GM12891 (cell line): ENCODE data around the gene PHF3.

Source experiments
- PAX5 ChIP-seq: IDR thresholded peaks from 2 replicates; pipeline ENCODE4 v1.6.1; 2011; ENCODE audit warnings: low read length, moderate library complexity, mild to moderate bottlenecking; ENCODE audit not compliant: insufficient read depth, severe bottlenecking
- POLR2A ChIP-seq: IDR thresholded peaks from 2 replicates; pipeline ENCODE4 v1.6.1; 2011; ENCODE audit warnings: low read depth, low read length, control low read depth
- POLR2AphosphoS5 ChIP-seq: IDR thresholded peaks from 2 replicates; pipeline ENCODE4 v1.6.1; 2011; ENCODE audit warnings: low read depth, low read length, control low read depth
- POU2F2 ChIP-seq: IDR thresholded peaks from 2 replicates; pipeline ENCODE4 v1.6.1; 2011; ENCODE audit warnings: low read depth, mild to moderate bottlenecking, control low read depth, low read length, moderate library complexity
- SPI1 ChIP-seq: IDR thresholded peaks from 2 replicates; pipeline ENCODE4 v1.6.1; 2011; ENCODE audit warnings: low read depth, low read length, control low read depth
- TAF1 ChIP-seq: IDR thresholded peaks from 2 replicates; pipeline ENCODE4 v1.6.1; 2011; ENCODE audit warnings: low read depth, low read length, control low read depth

GRCh38 chr6:63635588-63636517 lies at the start of gene PHF3:
- TF ChIP-seq POLR2A, result peak; percentile 50; the same call in 1 of the 2 replicates
- TF ChIP-seq POLR2AphosphoS5, result no peak
- TF ChIP-seq SPI1, result no peak
- TF ChIP-seq TAF1, result peak; percentile 42
- TF ChIP-seq PAX5, result no peak
- TF ChIP-seq POU2F2, result peak; percentile 36; the same call in 1 of the 2 replicates
